ENCODE data around the gene TFPI.
"Not testable (repeated sequence)": the region's sequence is repeated elsewhere in the genome, so short reads cannot be mapped to it uniquely, and the experiment has no call there.

The TFPI gene

GRCh38 chr2:187554011-187554703, at the start of gene TFPI:
Gene TFPI (minus strand): TSS chr2:187554435. CDS start chr2:187503768, 50,667 bp downstream.
- no peak for DNase-seq

GRCh38 chr2:187594801-187595200, 40.6 kb upstream of the TFPI start:
- no peak for DNase-seq

GRCh38 chr2:187593697-187594096, 39.5 kb upstream of the TFPI start:
- no peak for DNase-seq

- no peak for DNase-seq
These were observed 38.9 kb upstream of the TFPI start for GRCh38 chr2:187593098-187593497.

GRCh38 chr2:187590175-187590574, 35.9 kb upstream of the TFPI start:
- DNase-seq, result no peak

- no peak for DNase-seq
These were observed 31.9 kb upstream of the TFPI start for GRCh38 chr2:187586011-187586641.

GRCh38 chr2:187581125-187581896, 27.1 kb upstream of the TFPI start:
- no peak for DNase-seq

GRCh38 chr2:187580462-187581124, 26.4 kb upstream of the TFPI start:
- no peak for DNase-seq

- DNase-seq, result no peak
These were observed 23.1 kb upstream of the TFPI start for GRCh38 chr2:187577310-187577709.

- no peak for DNase-seq
These were observed 22.7 kb upstream of the TFPI start for GRCh38 chr2:187576906-187577305.

GRCh38 chr2:187575751-187576067, 21.5 kb upstream of the TFPI start:
- no peak for DNase-seq

GRCh38 chr2:187574969-187575750, 20.9 kb upstream of the TFPI start:
- DNase-seq, result no peak

GRCh38 chr2:187573722-187574121, 19.5 kb upstream of the TFPI start:
- DNase-seq, result no peak

- not testable (repeated sequence) for DNase-seq
These were observed 17.8 kb upstream of the TFPI start for GRCh38 chr2:187571996-187572395.

GRCh38 chr2:187569571-187569970, 15.3 kb upstream of the TFPI start:
- DNase-seq, result no peak

GRCh38 chr2:187569042-187569441, 14.8 kb upstream of the TFPI start:
- no peak for DNase-seq

- no peak for DNase-seq
These were observed 12.9 kb upstream of the TFPI start for GRCh38 chr2:187567126-187567525.

- no peak for DNase-seq
These were observed 12.5 kb upstream of the TFPI start for GRCh38 chr2:187566712-187567111.

GRCh38 chr2:187566266-187566665, 12.0 kb upstream of the TFPI start:
- no peak for DNase-seq

- DNase-seq, result not testable (repeated sequence)
These were observed 11.4 kb upstream of the TFPI start for GRCh38 chr2:187565618-187566017.

- not testable (repeated sequence) for DNase-seq
These were observed 2.3 kb upstream of the TFPI start for GRCh38 chr2:187556493-187556892.

- DNase-seq, result no peak
These were observed 458 bp upstream of the TFPI start for GRCh38 chr2:187554704-187555082.
